Endothelial cell of umbilical vein (primary cell): ENCODE results near the gene SOX13. TPM values are rescaled to one million over a fixed set of nuclear protein-coding genes. Genes with fewer than 3 reads are reported as not detected.

Source experiments
- BruUV-seq: library from RNA; stranded (reverse); fragments of 400-500 nt; replicated peaks from 2 replicates; lab custom pipeline; 2021; lab: Mats Ljungman, UMichigan
- CTCF ChIA-PET: fragments of 300-600, 350-600 bp; sonication (Branson Sonifier 250); formaldehyde crosslinking; loops from one replicate; lab custom pipeline; 2021; ENCODE audit warnings: antibody characterized with exemption, inconsistent platforms; lab: Charles Lee
- POLR2A ChIA-PET: fragments of 300-600, 350-600 bp; sonication (Branson Sonifier 250); formaldehyde crosslinking; loops from one replicate; lab custom pipeline; 2021; ENCODE audit warnings: antibody characterized with exemption, inconsistent platforms; lab: Charles Lee
- DNase-seq: peaks from one replicate; pipeline ENCODE4 v3.0.0-alpha.2; 2011; ENCODE audit warnings: low read depth, low spot score
- FAIRE-seq: peaks from 2 replicates; lab custom pipeline; 2011; peaks lifted over from hg19 to GRCh38; lab: Jason Lieb, UNC
- H2AFZ ChIP-seq: 2 replicates; pipeline ENCODE4 v1.6.0; 2012; ENCODE audit warnings: low read depth, low read length, control low read depth, inconsistent platforms
- H3K27ac ChIP-seq: 2 replicates; pipeline ENCODE4 v1.5.1; 2011; ENCODE audit warnings: low read depth, mild to moderate bottlenecking, control low read depth, low read length, moderate library complexity; ENCODE audit not compliant: insufficient read depth
- H3K27me3 ChIP-seq, 2 experiments: 2 replicates each; pipeline versions ENCODE4 v1.6.0 to v1.6.1; 2011; ENCODE audit warnings: low read length in 2 of 2, mixed read lengths in 1 of 2; ENCODE audit not compliant: control insufficient read depth in 2 of 2, insufficient read depth in 2 of 2
- H3K36me3 ChIP-seq, 2 experiments: 2 replicates in 1 of 2; 3 replicates in 1 of 2; pipeline ENCODE4 v1.5.1; 2011; ENCODE audit warnings: low read length in 2 of 2, mild to moderate bottlenecking in 1 of 2, moderate library complexity in 1 of 2; ENCODE audit not compliant: control insufficient read depth in 2 of 2, insufficient read depth in 2 of 2; ENCODE audit errors: extremely low read depth in 1 of 2
- H3K4me1 ChIP-seq: 3 replicates; pipeline ENCODE4 v1.5.1; 2011; ENCODE audit warnings: mild to moderate bottlenecking, low read length; ENCODE audit not compliant: control insufficient read depth, insufficient read depth; ENCODE audit errors: extremely low read depth
- H3K4me2 ChIP-seq: 2 replicates; pipeline ENCODE4 v1.6.1; 2011; ENCODE audit warnings: low read length, control low read depth, mixed read lengths; ENCODE audit not compliant: insufficient read depth
- H3K4me3 ChIP-seq, 3 experiments: fragments of 200-600 bp in 1 of 3; sonication (generic), shearing (Covaris generic) in 1 of 3; replicated peaks in 1 of 3; 2 replicates each; pipeline ENCODE4 v1.5.1; 2011 to 2016; ENCODE audit warnings: control low read depth in 3 of 3, low read length in 3 of 3, mild to moderate bottlenecking in 2 of 3, inconsistent platforms in 1 of 3, low read depth in 1 of 3, moderate library complexity in 1 of 3; ENCODE audit not compliant: insufficient read depth in 1 of 3
- H3K79me2 ChIP-seq: 2 replicates; pipeline ENCODE4 v1.6.0; 2012; ENCODE audit warnings: low read length, inconsistent platforms; ENCODE audit not compliant: control insufficient read depth, insufficient read depth
- H3K9ac ChIP-seq: replicated peaks from 2 replicates; pipeline ENCODE3; 2011; ENCODE audit warnings: low read length, control low read depth; ENCODE audit not compliant: insufficient read depth; ENCODE audit errors: extremely low read depth
- H3K9me1 ChIP-seq: replicated peaks from 3 replicates; pipeline ENCODE4 v1.6.0; 2011; ENCODE audit warnings: mild to moderate bottlenecking, low read length; ENCODE audit not compliant: control insufficient read depth, insufficient read depth; ENCODE audit errors: extremely low read depth
- H3K9me3 ChIP-seq: replicated peaks from 2 replicates; pipeline ENCODE4 v1.5.1; 2012; ENCODE audit warnings: low read length, inconsistent platforms; ENCODE audit not compliant: control insufficient read depth, insufficient read depth
- H4K20me1 ChIP-seq: replicated peaks from 2 replicates; pipeline ENCODE3; 2011; ENCODE audit warnings: mild to moderate bottlenecking, low read length; ENCODE audit not compliant: control insufficient read depth, insufficient read depth; ENCODE audit errors: extremely low read depth
- EZH2 ChIP-seq: IDR thresholded peaks from 2 replicates; pipeline ENCODE4 v1.6.1; 2012; ENCODE audit warnings: borderline replicate concordance, low read depth, mild to moderate bottlenecking, moderate library complexity, low read length, inconsistent platforms; ENCODE audit not compliant: severe bottlenecking
- FOS ChIP-seq: IDR thresholded peaks from 2 replicates; pipeline ENCODE4 v1.6.1; 2011; ENCODE audit warnings: mild to moderate bottlenecking, low read length, moderate library complexity, borderline replicate concordance; ENCODE audit not compliant: insufficient read depth
- GATA2 ChIP-seq: IDR thresholded peaks from 2 replicates; pipeline ENCODE4 v1.7.0; 2011; ENCODE audit warnings: low read depth, mild to moderate bottlenecking, moderate library complexity, mixed read lengths, low read length; ENCODE audit not compliant: insufficient read length, insufficient read depth
- JUN ChIP-seq: IDR thresholded peaks from 2 replicates; pipeline ENCODE4 v1.6.1; 2011; ENCODE audit warnings: borderline replicate concordance, low read depth; ENCODE audit not compliant: insufficient read length, insufficient read depth
- MAX ChIP-seq: IDR thresholded peaks from 2 replicates; pipeline ENCODE4 v1.6.1; 2011; ENCODE audit not compliant: insufficient read depth, insufficient read length
- MYC ChIP-seq: IDR thresholded peaks from one replicate; pipeline ENCODE4 v1.6.1; 2011; ENCODE audit warnings: mild to moderate bottlenecking, low read depth, low read length
- POLR2A ChIP-seq: IDR thresholded peaks from 2 replicates; pipeline ENCODE4 v1.6.1; 2012; ENCODE audit warnings: low read depth, mild to moderate bottlenecking, control low read depth, low read length
- POLR2AphosphoS5 ChIP-seq: IDR thresholded peaks from 2 replicates; pipeline ENCODE4 v1.6.1; 2012; ENCODE audit warnings: low read depth, mild to moderate bottlenecking, control low read depth, low read length, moderate library complexity; ENCODE audit not compliant: insufficient read depth
- dilution Hi-C: fragments of 300-500 bp; cut with MboI; formaldehyde crosslinking; loops from one replicate; pipeline ENCODE4 v1.15.0; 2019; ENCODE audit warnings: low sequenced_read_pairs; ENCODE audit not compliant: extremely low pct_ligation_motif_present
- intact Hi-C: fragments of 100-400 bp; cut with micrococcal nuclease; formaldehyde crosslinking; loops from one replicate; pipeline ENCODE4 v1.10.0; 2022
- polyA plus RNA-seq, 4 experiments: library from polyadenylated mRNA; depleted of rRNA in 3 of 4; stranded (reverse) in 3 of 4; unstranded in 1 of 4; fragments of >200 nt; gene quantifications; 2 replicates each; pipeline versions ENCODE4 v1.2.1 to v1.2.3, GENCODE V29; 2011 to 2012; ENCODE audit warnings: missing spikeins in 1 of 4
- total RNA-seq: library from RNA; stranded (reverse); gene quantifications from 2 replicates; pipeline ENCODE4 v1.2.3, GENCODE V29; 2021
- TF ChIP-seq, protein P1 (sequence below), 2 donors: IDR thresholded peaks; 1 replicate in 1 of 2; 2 replicates in 1 of 2; pipeline ENCODE4 v1.5.1; 2011; ENCODE audit warnings: low read length in 2 of 2, mild to moderate bottlenecking in 2 of 2, moderate library complexity in 2 of 2, control low read depth in 1 of 2, inconsistent platforms in 1 of 2, low read depth in 1 of 2; ENCODE audit not compliant: insufficient read depth in 1 of 2; ENCODE audit errors: extremely low read depth in 1 of 2

Gene SOX13
- total and polyA plus RNA-seq, 2 donors (not counting 3 experiments of a cell fraction or from before 2014, with no cell fraction given), result 40.8 to 57.7 TPM

GRCh38 chr1:204123376-204123775, 50.5 kb downstream of the SOX13 start:
- no peak overlapping the region for H2AFZ ChIP-seq
- H3K4me3 ChIP-seq, result no peak overlapping the region
- ChIA-PET CTCF (interaction anchor here (0.9 to 19.0 kb wide), 2 partner anchors 45 to 257 kb away, joined by 3 to 903 read pairs; partner anchors contain the start of gene SNRPE), POLR2A (no interaction called here)
- BruUV-seq, result no TSS peak
- no peak for FAIRE-seq
- no peak overlapping the region for H3K4me2 ChIP-seq
- H3K4me1 ChIP-seq, result peaks cover 6% of the 10 kb centered on the region
- TF ChIP-seq, protein P1, sequence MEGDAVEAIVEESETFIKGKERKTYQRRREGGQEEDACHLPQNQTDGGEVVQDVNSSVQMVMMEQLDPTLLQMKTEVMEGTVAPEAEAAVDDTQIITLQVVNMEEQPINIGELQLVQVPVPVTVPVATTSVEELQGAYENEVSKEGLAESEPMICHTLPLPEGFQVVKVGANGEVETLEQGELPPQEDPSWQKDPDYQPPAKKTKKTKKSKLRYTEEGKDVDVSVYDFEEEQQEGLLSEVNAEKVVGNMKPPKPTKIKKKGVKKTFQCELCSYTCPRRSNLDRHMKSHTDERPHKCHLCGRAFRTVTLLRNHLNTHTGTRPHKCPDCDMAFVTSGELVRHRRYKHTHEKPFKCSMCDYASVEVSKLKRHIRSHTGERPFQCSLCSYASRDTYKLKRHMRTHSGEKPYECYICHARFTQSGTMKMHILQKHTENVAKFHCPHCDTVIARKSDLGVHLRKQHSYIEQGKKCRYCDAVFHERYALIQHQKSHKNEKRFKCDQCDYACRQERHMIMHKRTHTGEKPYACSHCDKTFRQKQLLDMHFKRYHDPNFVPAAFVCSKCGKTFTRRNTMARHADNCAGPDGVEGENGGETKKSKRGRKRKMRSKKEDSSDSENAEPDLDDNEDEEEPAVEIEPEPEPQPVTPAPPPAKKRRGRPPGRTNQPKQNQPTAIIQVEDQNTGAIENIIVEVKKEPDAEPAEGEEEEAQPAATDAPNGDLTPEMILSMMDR (IDR thresholded peaks at IDR 0.05; ENCODE audit: extremely low read depth in 1 of 2, insufficient read depth in 1 of 2, low read depth in 1 of 2, low read length in 2 of 2), result peak; percentile 40 to 70
- no peak for TF ChIP-seq MYC
- peak; percentile 19 for DNase-seq
- no peaks in the 10 kb centered on the region for H4K20me1 ChIP-seq
- H3K27me3 ChIP-seq, result no peaks in the 10 kb centered on the region
- no peak overlapping the region for H3K27ac ChIP-seq
- dilution Hi-C loops (no loop called here), intact Hi-C loops (loop anchor here (10.0 kb wide), 1 partner anchor 129 kb away; no protein-coding TSS in a partner anchor)
- no peaks in the 10 kb centered on the region for H3K9me3 ChIP-seq
- H3K79me2 ChIP-seq, result no peaks in the 10 kb centered on the region
- H3K9me1 ChIP-seq, result no peaks in the 10 kb centered on the region
- H3K36me3 ChIP-seq, result peaks cover 0 to 49% of the 10 kb centered on the region in 2 experiments
- no peak overlapping the region for H3K9ac ChIP-seq

DNA sequence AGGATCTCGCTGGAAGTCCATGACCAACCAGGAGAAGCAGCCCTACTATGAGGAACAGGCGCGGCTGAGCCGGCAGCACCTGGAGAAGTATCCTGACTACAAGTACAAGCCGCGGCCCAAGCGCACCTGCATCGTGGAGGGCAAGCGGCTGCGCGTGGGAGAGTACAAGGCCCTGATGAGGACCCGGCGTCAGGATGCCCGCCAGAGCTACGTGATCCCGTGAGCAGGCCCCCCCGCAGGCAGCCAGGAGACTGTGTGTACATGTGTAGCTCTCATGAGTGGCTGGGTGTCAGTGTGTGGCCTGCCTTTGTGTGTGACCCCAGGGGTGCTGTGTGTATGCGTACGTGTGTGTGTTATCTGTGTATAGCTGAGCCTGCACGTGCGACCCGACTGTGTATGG, 51.7 kb downstream of the SOX13 start:
- no peak overlapping the region for H3K4me2 ChIP-seq
- H3K79me2 ChIP-seq, result no peaks in the 10 kb centered on the region
- no peaks in the 10 kb centered on the region for H3K27me3 ChIP-seq
- no peak overlapping the region for H2AFZ ChIP-seq
- TF ChIP-seq EZH2 (no peak), GATA2 (no peak), MAX (no peak), POLR2A (no peak), FOS (no peak), POLR2AphosphoS5 (no peak), JUN (no peak), MYC (no peak)
- TF ChIP-seq, protein P1 (IDR thresholded peaks at IDR 0.05; ENCODE audit: extremely low read depth in 1 of 2, insufficient read depth in 1 of 2, low read depth in 1 of 2, low read length in 2 of 2), result no peak
- H3K9me1 ChIP-seq, result no peaks in the 10 kb centered on the region
- no peak for DNase-seq
- H4K20me1 ChIP-seq, result no peaks in the 10 kb centered on the region
- ChIA-PET POLR2A (no interaction called here), CTCF (interaction anchor here (1.1 to 19.0 kb wide), 2 partner anchors 50 to 259 kb away, joined by 3 to 903 read pairs; partner anchors contain the start of gene SNRPE)
- no peak for FAIRE-seq
- no peak overlapping the region for H3K4me3 ChIP-seq
- H3K9ac ChIP-seq, result no peak overlapping the region
- peaks cover 0 to 41% of the 10 kb centered on the region in 2 experiments for H3K36me3 ChIP-seq
- no TSS peak for BruUV-seq
- dilution Hi-C loops (loop anchor here (25.0 kb wide), 1 partner anchor 262 kb away; the partner anchor contains the start of gene SNRPE), intact Hi-C loops (loop anchor here (5.0 to 10.0 kb wide), 2 partner anchors 130 to 497 kb away; partner anchors contain the start of gene ATP2B4)
- peaks cover 9% of the 10 kb centered on the region for H3K4me1 ChIP-seq
- no peak overlapping the region for H3K27ac ChIP-seq
- no peaks in the 10 kb centered on the region for H3K9me3 ChIP-seq
